Type B pancreatic cell (in vitro differentiated cells): ENCODE data around the gene MRPL32. TPM values are rescaled to one million over a fixed set of nuclear protein-coding genes. Genes with fewer than 3 reads are reported as not detected.

Experiments
- DNase-seq: peaks from one replicate; pipeline ENCODE4 v3.0.0; 2021; ENCODE audit warnings: mixed read lengths; ENCODE audit not compliant: unreplicated experiment; ENCODE audit errors: extremely low spot score
- H3K27ac Mint-ChIP-seq: 2 replicates; pipeline ENCODE4 v1.8.0; 2021; ENCODE audit warnings: mild to moderate bottlenecking, mixed read lengths
- H3K27me3 Mint-ChIP-seq: 2 replicates; pipeline ENCODE4 v1.8.0; 2021; ENCODE audit warnings: mixed read lengths
- H3K36me3 Mint-ChIP-seq: 2 replicates; pipeline ENCODE4 v1.8.0; 2021; ENCODE audit warnings: mixed read lengths
- H3K4me1 Mint-ChIP-seq: one replicate; pipeline ENCODE4 v1.8.0; 2021; ENCODE audit warnings: mixed read lengths; ENCODE audit not compliant: unreplicated experiment
- H3K4me3 Mint-ChIP-seq: 2 replicates; pipeline ENCODE4 v1.8.0; 2021; ENCODE audit warnings: mild to moderate bottlenecking, mixed read lengths
- H3K9me3 Mint-ChIP-seq: 2 replicates; pipeline ENCODE4 v1.8.0; 2021; ENCODE audit warnings: mixed read lengths
- CTCF ChIP-seq: fragments of 200-600 bp; sonication (generic); conservative IDR thresholded peaks from 2 replicates; pipeline ENCODE4 v1.5.0; 2021; ENCODE audit warnings: antibody characterized with exemption, mild to moderate bottlenecking
- total RNA-seq: library from RNA; stranded (reverse); gene quantifications from 2 replicates; pipeline ENCODE4 v1.2.1, GENCODE V29; 2021; ENCODE audit warnings: low replicate concordance

Gene MRPL32
- total RNA-seq, 1 donor from 2014 or later: 62.8 TPM

GRCh38 chr7:42934291-42934690 is 2.1 kb downstream of the MRPL32 start:
- no peaks in the 10 kb centered on the region for H3K9me3 Mint-ChIP-seq
- H3K4me1 Mint-ChIP-seq: peaks cover 12% of the 10 kb centered on the region
- TF ChIP-seq CTCF: no peak
- no peaks in the 10 kb centered on the region for H3K27me3 Mint-ChIP-seq
- H3K4me3 Mint-ChIP-seq: peak overlapping the region; percentile 99
- peaks cover 12% of the 10 kb centered on the region for H3K36me3 Mint-ChIP-seq
- peak overlapping the region; percentile 40 for H3K27ac Mint-ChIP-seq
- DNase-seq: no peak

GRCh38 chr7:42935861-42936260 is 3.7 kb downstream of the MRPL32 start:
- no peak overlapping the region for H3K27ac Mint-ChIP-seq
- peaks cover 4% of the 10 kb centered on the region for H3K4me1 Mint-ChIP-seq
- peaks cover 12% of the 10 kb centered on the region for H3K36me3 Mint-ChIP-seq
- TF ChIP-seq CTCF: no peak
- no peaks in the 10 kb centered on the region for H3K9me3 Mint-ChIP-seq
- H3K27me3 Mint-ChIP-seq: no peaks in the 10 kb centered on the region
- no peak for DNase-seq
- no peak overlapping the region for H3K4me3 Mint-ChIP-seq

DNA sequence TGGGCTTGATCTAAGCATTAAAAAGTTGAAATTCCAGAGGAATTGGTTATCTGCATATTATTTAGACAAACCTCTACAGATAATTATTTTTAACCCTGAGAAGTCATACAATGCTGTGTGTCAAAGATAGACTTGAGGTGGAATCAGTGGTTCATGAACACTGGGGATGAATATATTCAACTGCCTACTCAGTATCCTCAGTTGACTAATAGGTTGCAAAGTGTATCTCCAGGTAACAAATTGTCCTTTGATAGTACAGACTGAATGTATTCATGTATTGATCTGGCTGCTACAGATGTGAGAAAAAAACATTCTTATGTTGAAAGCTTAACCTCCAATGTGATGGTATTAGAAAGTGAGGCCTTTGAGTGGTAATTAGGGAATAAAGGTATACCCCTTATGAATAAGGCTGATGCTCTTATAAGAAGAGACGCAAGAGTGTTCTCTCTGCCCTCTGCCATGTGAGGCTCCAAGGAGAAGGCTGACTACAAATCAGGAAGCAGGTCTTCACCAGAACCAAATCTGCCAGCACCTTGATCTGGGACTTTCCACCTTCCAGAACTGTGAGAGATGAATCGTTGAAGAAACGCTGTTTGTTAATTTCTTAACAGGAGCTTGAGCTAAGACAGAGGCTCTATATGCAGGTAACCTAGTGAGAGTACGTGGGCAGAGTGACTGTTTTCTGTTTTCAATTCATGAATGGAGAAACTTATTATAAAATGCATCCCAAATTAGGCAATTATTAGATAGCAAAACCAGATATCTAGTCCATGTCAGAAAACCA is 7.5 kb downstream of the MRPL32 start:
- no peak for TF ChIP-seq CTCF
- Mint-ChIP-seq H3K36me3 (peaks cover 12% of the 10 kb centered on the region), H3K9me3 (no peaks in the 10 kb centered on the region), H3K27ac (no peak overlapping the region), H3K4me3 (no peak overlapping the region), H3K27me3 (no peaks in the 10 kb centered on the region), H3K4me1 (no peaks in the 10 kb centered on the region)
- no peak for DNase-seq

DNA sequence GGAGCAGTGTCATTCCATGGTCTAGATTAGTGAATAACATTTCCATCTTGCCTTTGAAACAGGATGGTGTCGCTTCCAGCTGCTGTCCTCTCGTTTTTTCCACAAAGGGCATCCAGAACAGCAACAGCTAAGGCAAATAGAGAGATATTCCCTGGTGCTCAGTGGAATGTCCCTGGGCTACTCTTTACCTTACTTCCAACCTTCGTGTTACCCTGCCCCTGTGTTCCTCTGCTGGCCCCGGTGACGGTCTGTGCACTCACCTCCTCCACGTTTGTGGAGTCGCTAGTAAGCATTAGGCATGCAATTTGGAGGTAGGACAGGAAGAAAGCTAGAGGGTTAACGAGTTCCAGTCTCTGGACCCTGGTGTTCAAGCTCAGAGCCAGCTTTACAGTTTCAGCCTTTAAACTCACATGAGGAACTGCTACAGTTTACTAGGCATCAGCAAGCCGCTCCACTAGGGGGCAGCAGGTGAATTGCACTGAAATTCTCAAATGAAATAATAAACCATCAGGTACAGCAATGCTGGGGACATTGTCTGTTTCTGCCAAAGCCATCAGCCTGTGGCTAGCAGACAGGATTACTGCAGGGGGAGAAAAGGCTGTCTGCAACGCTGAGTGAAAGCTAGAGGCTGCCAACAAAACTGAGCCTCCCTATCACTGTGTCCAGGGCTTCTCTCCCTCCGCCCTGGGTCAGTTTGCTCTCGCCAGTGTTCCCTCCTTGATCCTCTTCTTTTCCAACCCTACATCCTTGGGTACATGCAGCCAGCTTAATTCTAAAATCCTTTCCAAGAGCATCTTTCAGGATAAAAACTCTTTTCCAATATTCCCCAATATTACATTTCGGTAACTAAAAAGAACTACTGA is 9.0 kb downstream of the MRPL32 start:
- peak; percentile 82 for DNase-seq
- Mint-ChIP-seq H3K9me3 (no peaks in the 10 kb centered on the region), H3K27me3 (no peaks in the 10 kb centered on the region), H3K4me3 (no peak overlapping the region), H3K4me1 (no peaks in the 10 kb centered on the region), H3K36me3 (peaks cover 8% of the 10 kb centered on the region), H3K27ac (no peak overlapping the region)
- TF ChIP-seq CTCF: peak; percentile 92

DNA sequence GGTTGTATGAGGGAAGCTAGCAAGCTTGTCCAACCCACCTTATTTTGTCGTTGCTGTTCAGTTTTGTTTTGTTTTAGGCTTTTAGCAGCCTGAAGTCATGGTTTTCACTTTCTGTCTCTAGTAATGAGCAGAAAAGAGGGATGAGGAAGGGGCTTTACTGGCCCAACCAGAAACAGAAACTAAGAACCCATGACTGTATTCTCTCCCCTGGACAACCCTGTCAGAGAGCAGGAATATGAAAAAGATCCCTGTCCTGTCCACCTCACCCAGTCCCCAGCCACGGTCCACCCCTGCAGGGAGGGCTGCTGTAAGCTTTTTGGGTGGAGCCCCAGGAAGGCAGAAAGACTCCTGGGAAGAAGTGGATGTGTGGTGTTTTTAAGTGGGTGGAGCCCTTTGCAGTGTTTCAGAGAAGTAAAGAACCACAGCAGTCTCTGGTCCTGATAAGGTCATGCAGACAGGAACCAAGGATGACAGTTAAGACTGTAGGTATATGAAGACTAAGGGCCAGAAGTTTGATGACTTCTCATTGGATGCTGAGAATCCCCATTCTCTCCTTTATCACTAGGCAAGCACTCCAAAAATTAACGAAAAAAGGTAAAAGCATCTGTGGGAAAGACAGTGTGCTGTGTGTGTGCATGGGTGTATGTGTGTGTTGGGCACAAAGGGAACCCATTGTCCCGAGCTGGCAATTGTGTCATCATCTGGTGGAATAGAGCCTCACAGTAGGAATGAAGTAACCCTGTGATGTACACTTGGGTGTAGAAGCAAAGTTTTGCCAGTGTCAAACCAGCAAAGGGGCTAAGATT is 13.8 kb downstream of the MRPL32 start:
- no peak overlapping the region for H3K27ac Mint-ChIP-seq
- peaks cover 4% of the 10 kb centered on the region for H3K27me3 Mint-ChIP-seq
- TF ChIP-seq CTCF: no peak
- no peak for DNase-seq
- no peaks in the 10 kb centered on the region for H3K36me3 Mint-ChIP-seq
- H3K9me3 Mint-ChIP-seq: peaks cover 5% of the 10 kb centered on the region
- no peak overlapping the region for H3K4me3 Mint-ChIP-seq
- H3K4me1 Mint-ChIP-seq: no peaks in the 10 kb centered on the region
